B cell (primary cell): ENCODE measurements around the gene PARD3B. TPM values are rescaled to one million over a fixed set of nuclear protein-coding genes. Genes with fewer than 3 reads are reported as not detected.

Experiments
- ATAC-seq: fragments of 200-7000 bp; cut with Tn5 transposase; one replicate; pipeline ENCODE4 v1.10.0; 2021; ENCODE audit warnings: low read depth, mild to moderate bottlenecking, moderate number of reproducible peaks, moderate library complexity
- CTCF ChIA-PET: fragments of 350-600 bp; sonication (Branson Sonifier 250); formaldehyde crosslinking; loops from one replicate; lab custom pipeline; 2021; ENCODE audit warnings: antibody characterized with exemption, inconsistent platforms; lab: Charles Lee
- POLR2A ChIA-PET: fragments of 350-600 bp; sonication (Branson Sonifier 250); formaldehyde crosslinking; loops from one replicate; lab custom pipeline; 2021; ENCODE audit warnings: antibody characterized with exemption; lab: Charles Lee
- DNase-seq: peaks from one replicate; pipeline ENCODE4 v3.0.0; 2013
- H2AFZ ChIP-seq: 2 replicates; pipeline ENCODE4 v1.6.1; 2012; ENCODE audit warnings: mild to moderate bottlenecking, low read depth, low read length; ENCODE audit not compliant: insufficient read depth, poor library complexity, severe bottlenecking
- H3K27ac ChIP-seq, 2 donors: 1 replicate in 1 of 2; 2 replicates in 1 of 2; pipeline ENCODE4 v1.5.1; 2012 to 2013; ENCODE audit warnings: low read length in 2 of 2, mild to moderate bottlenecking in 2 of 2, moderate library complexity in 1 of 2
- H3K27me3 ChIP-seq, 4 experiments: fragments of 200-600 bp in 1 of 4; sonication (generic) in 1 of 4; replicated peaks in 1 of 4; 1 replicate in 2 of 4; 2 replicates in 2 of 4; pipeline versions ENCODE4 v1.6.1 to v1.7.0; 2013 to 2016; ENCODE audit warnings: low read length in 3 of 4, mild to moderate bottlenecking in 2 of 4, mixed read lengths in 1 of 4, moderate library complexity in 1 of 4; ENCODE audit not compliant: insufficient read depth in 4 of 4, control insufficient read depth in 3 of 4; ENCODE audit errors: control extremely low read depth in 1 of 4
- H3K36me3 ChIP-seq, 2 experiments: replicated peaks in 1 of 2; 1 replicate in 1 of 2; 2 replicates in 1 of 2; pipeline versions ENCODE4 v1.6.1 to v1.7.1; 2013; ENCODE audit warnings: low read length in 1 of 2; ENCODE audit not compliant: insufficient read depth in 2 of 2, control insufficient read depth in 1 of 2; ENCODE audit errors: control extremely low read depth in 1 of 2, extremely low read depth in 1 of 2
- H3K4me1 ChIP-seq, 2 donors: fragments of 200-600 bp in 1 of 2; sonication (generic) in 1 of 2; 1 replicate in 1 of 2; 2 replicates in 1 of 2; pipeline versions ENCODE4 v1.5.1 to v1.6.1; 2013 to 2017; ENCODE audit warnings: low read length in 2 of 2; ENCODE audit not compliant: control insufficient read depth in 2 of 2, insufficient read depth in 2 of 2
- H3K4me2 ChIP-seq: replicated peaks from 2 replicates; pipeline ENCODE3; 2012; ENCODE audit warnings: mild to moderate bottlenecking, low read depth, low read length; ENCODE audit not compliant: poor library complexity, severe bottlenecking
- H3K4me3 ChIP-seq, 5 experiments: fragments of 200-600 bp in 1 of 5; sonication (generic) in 1 of 5; 1 replicate in 3 of 5; 2 replicates in 2 of 5; pipeline versions ENCODE4 v1.5.1 to v1.7.0; 2011 to 2016; ENCODE audit warnings: low read length in 4 of 5, mild to moderate bottlenecking in 4 of 5, low read depth in 2 of 5, control low read depth in 1 of 5, moderate library complexity in 1 of 5; ENCODE audit not compliant: insufficient read depth in 1 of 5; ENCODE audit errors: control extremely low read depth in 1 of 5, extremely low read depth in 1 of 5
- H3K79me2 ChIP-seq: fragments of 200-600 bp; sonication (generic); one replicate; pipeline ENCODE4 v1.6.0; 2016; ENCODE audit warnings: low read length; ENCODE audit not compliant: control insufficient read depth, insufficient read depth
- H3K9ac ChIP-seq: fragments of 200-600 bp; sonication (generic); 2 replicates; pipeline ENCODE4 v1.6.1; 2017; ENCODE audit warnings: mild to moderate bottlenecking, low read length, moderate library complexity
- H3K9me3 ChIP-seq, 3 donors: one replicate each; pipeline versions ENCODE4 v1.6.1 to v1.7.1; 2013; ENCODE audit warnings: low read length in 2 of 3; ENCODE audit not compliant: control insufficient read depth in 2 of 3, insufficient read depth in 1 of 3; ENCODE audit errors: control extremely low read depth in 1 of 3
- H4K20me1 ChIP-seq: 2 replicates; pipeline ENCODE4 v1.6.0; 2012; ENCODE audit warnings: mild to moderate bottlenecking, low read length; ENCODE audit not compliant: insufficient read depth, control insufficient read depth, poor library complexity, severe bottlenecking
- H3K27ac Mint-ChIP-seq: one replicate; pipeline ENCODE4 v1.8.0; 2021; ENCODE audit warnings: mixed read lengths
- H3K27me3 Mint-ChIP-seq: one replicate; pipeline ENCODE4 v1.8.0; 2021; ENCODE audit warnings: mixed read lengths
- H3K4me1 Mint-ChIP-seq: one replicate; pipeline ENCODE4 v1.8.0; 2021; ENCODE audit warnings: mixed read lengths
- H3K4me3 Mint-ChIP-seq: one replicate; pipeline ENCODE4 v1.8.0; 2021; ENCODE audit warnings: mixed read lengths
- H3K9me3 Mint-ChIP-seq: one replicate; pipeline ENCODE4 v1.8.0; 2022; ENCODE audit warnings: mixed read lengths; ENCODE audit not compliant: insufficient read depth
- CTCF ChIP-seq: fragments of 200-600 bp; IDR thresholded peaks from one replicate; pipeline ENCODE4 v1.8.0; 2022; ENCODE audit warnings: antibody characterized with exemption, mild to moderate bottlenecking
- EZH2 ChIP-seq: IDR thresholded peaks from 2 replicates; pipeline ENCODE4 v1.6.1; 2012; ENCODE audit warnings: borderline replicate concordance, low read depth, mild to moderate bottlenecking, moderate library complexity, low read length; ENCODE audit not compliant: insufficient read depth, poor library complexity, severe bottlenecking
- WGBS: methylation state at CpG from one replicate; pipeline ENCODE4 v1.1.5; 2013; ENCODE audit warnings: missing lambda C conversion rate; ENCODE audit not compliant: insufficient coverage; 5-methylcytosine and 5-hydroxymethylcytosine counted together
- intact Hi-C: fragments of 100-400 bp; cut with micrococcal nuclease; formaldehyde crosslinking; loops from one replicate; pipeline ENCODE4 v1.10.0; 2022
- polyA plus RNA-seq: library from polyadenylated mRNA; depleted of rRNA; stranded (reverse); fragments of >200 nt; gene quantifications from 2 replicates; pipeline ENCODE4 v1.2.3, GENCODE V29; 2012
- total RNA-seq, 2 donors: library from RNA; stranded (reverse); fragments of 120-200 nt in 1 of 2; gene quantifications; 1 replicate in 1 of 2; 2 replicates in 1 of 2; pipeline versions ENCODE4 v1.2.3 to v1.2.4, GENCODE V29; 2013 to 2022

The PARD3B gene
- total and polyA plus RNA-seq, 2 donors (not counting 1 experiment from before 2014, with no cell fraction given) = not detected

GRCh38 chr2:205531072-205531471 is 985.8 kb downstream of the PARD3B start:
- CTCF ChIA-PET = interaction anchor here (0.6 kb wide), 1 partner anchor 12 kb away, joined by 7 read pairs; no protein-coding TSS in a partner anchor
- no peak overlapping the region for H3K4me3 Mint-ChIP-seq
- H3K36me3 ChIP-seq = no peaks in the 10 kb centered on the region

More at GRCh38 chr2:205531072-205531471, 985.8 kb downstream of the PARD3B start:
- no peak for ATAC-seq
- Histone ChIP-seq H3K79me2 (no peaks in the 10 kb centered on the region), H4K20me1 (no peaks in the 10 kb centered on the region), H3K9me3 (no peaks in the 10 kb centered on the region), H3K27ac (no peak overlapping the region), H3K9ac (no peak overlapping the region), H3K4me2 (no peak overlapping the region), H3K27me3 (no peaks in the 10 kb centered on the region), H3K4me3 (no peak overlapping the region), H2AFZ (no peak overlapping the region), H3K4me1 (no peaks in the 10 kb centered on the region)
- no peak for DNase-seq
- POLR2A ChIA-PET = no interaction called here
- no CpG with 5 or more reads among the region's 2 CpGs for WGBS
- no peaks in the 10 kb centered on the region for H3K9me3 Mint-ChIP-seq
- TF ChIP-seq CTCF = no peak
- TF ChIP-seq EZH2 = no peak
- H3K4me1 Mint-ChIP-seq = peaks cover 4% of the 10 kb centered on the region
- H3K27me3 Mint-ChIP-seq = peaks cover 31% of the 10 kb centered on the region
- no peak overlapping the region for H3K27ac Mint-ChIP-seq
- intact Hi-C loops = no loop called here
